GM20431 (cell line): ENCODE data around the gene MYL11.

ENCODE experiments used
- in situ Hi-C: fragments of 300-500 bp; cut with MseI, MboI; formaldehyde crosslinking; loops from one replicate; pipeline ENCODE4 v1.15.0; 2020; ENCODE audit warnings: low sequenced_read_pairs; ENCODE audit not compliant: unreplicated experiment

The MYL11 gene

GRCh38 chr16:30352488-30353401 is 21.9 kb upstream of the MYL11 start:
- in situ Hi-C loops: loop anchor here (25.0 kb wide), 1 partner anchor 240 kb away; the partner anchor contains the start of genes GDPD3 and MAPK3

- in situ Hi-C loops: loop anchor here (25.0 kb wide), 1 partner anchor 241 kb away; the partner anchor contains the start of genes GDPD3 and MAPK3
These were observed 21.0 kb upstream of the MYL11 start for GRCh38 chr16:30353438-30354129.

- in situ Hi-C loops: loop anchor here (25.0 kb wide), 1 partner anchor 242 kb away; the partner anchor contains the start of genes GDPD3 and MAPK3
These were observed 20.0 kb upstream of the MYL11 start for GRCh38 chr16:30354423-30355143.

- in situ Hi-C loops: loop anchor here (25.0 kb wide), 1 partner anchor 243 kb away; the partner anchor contains the start of genes GDPD3 and MAPK3
These were observed 19.3 kb upstream of the MYL11 start, which contains the start of gene CD2BP2 for GRCh38 chr16:30355144-30355953. TSS of gene CD2BP2 (minus strand) at chr16:30355308. CDS start at chr16:30354681, 627 bp downstream.

GRCh38 chr16:30355954-30356308 is 18.7 kb upstream of the MYL11 start:
- in situ Hi-C loops: loop anchor here (25.0 kb wide), 1 partner anchor 244 kb away; the partner anchor contains the start of genes GDPD3 and MAPK3

GRCh38 chr16:30356401-30357084 is 18.1 kb upstream of the MYL11 start:
- in situ Hi-C loops: loop anchor here (25.0 kb wide), 1 partner anchor 244 kb away; the partner anchor contains the start of genes GDPD3 and MAPK3

GRCh38 chr16:30357085-30357714 is 17.4 kb upstream of the MYL11 start:
- in situ Hi-C loops: loop anchor here (25.0 kb wide), 1 partner anchor 245 kb away; the partner anchor contains the start of genes GDPD3 and MAPK3

GRCh38 chr16:30357715-30358576 is 16.7 kb upstream of the MYL11 start:
- in situ Hi-C loops: loop anchor here (25.0 kb wide), 1 partner anchor 246 kb away; the partner anchor contains the start of genes GDPD3 and MAPK3

- in situ Hi-C loops: loop anchor here (25.0 kb wide), 1 partner anchor 246 kb away; the partner anchor contains the start of genes GDPD3 and MAPK3
These were observed 16.0 kb upstream of the MYL11 start for GRCh38 chr16:30358577-30358936.

GRCh38 chr16:30358990-30359870 is 15.4 kb upstream of the MYL11 start:
- in situ Hi-C loops: loop anchor here (25.0 kb wide), 1 partner anchor 247 kb away; the partner anchor contains the start of genes GDPD3 and MAPK3

GRCh38 chr16:30359871-30360170 is 14.8 kb upstream of the MYL11 start:
- in situ Hi-C loops: loop anchor here (25.0 kb wide), 1 partner anchor 248 kb away; the partner anchor contains the start of genes GDPD3 and MAPK3

- in situ Hi-C loops: loop anchor here (25.0 kb wide), 1 partner anchor 249 kb away; the partner anchor contains the start of genes GDPD3 and MAPK3
These were observed 13.4 kb upstream of the MYL11 start for GRCh38 chr16:30361180-30361579.

- in situ Hi-C loops: loop anchor here (25.0 kb wide), 1 partner anchor 253 kb away; the partner anchor contains the start of genes GDPD3 and MAPK3
These were observed 9.4 kb upstream of the MYL11 start for GRCh38 chr16:30365200-30365599.

GRCh38 chr16:30366511-30366910 is 8.1 kb upstream of the MYL11 start:
- in situ Hi-C loops: loop anchor here (25.0 kb wide), 1 partner anchor 254 kb away; the partner anchor contains the start of genes GDPD3 and MAPK3

- in situ Hi-C loops: loop anchor here (25.0 kb wide), 1 partner anchor 255 kb away; the partner anchor contains the start of genes GDPD3 and MAPK3
These were observed 7.1 kb upstream of the MYL11 start for GRCh38 chr16:30367349-30368009.
